GM12891 (cell line): Measurements from ENCODE around the gene MAD2L1BP.

Experiments
- POLR2A ChIP-seq: IDR thresholded peaks from 2 replicates; pipeline ENCODE4 v1.6.1; 2011; ENCODE audit warnings: low read depth, low read length, control low read depth
- POLR2AphosphoS5 ChIP-seq: IDR thresholded peaks from 2 replicates; pipeline ENCODE4 v1.6.1; 2011; ENCODE audit warnings: low read depth, low read length, control low read depth
- TAF1 ChIP-seq: IDR thresholded peaks from 2 replicates; pipeline ENCODE4 v1.6.1; 2011; ENCODE audit warnings: low read depth, low read length, control low read depth

GRCh38 chr6:43639984-43640800, 4.6 kb downstream of the MAD2L1BP start:
- no peak for TF ChIP-seq POLR2A
- no peak for TF ChIP-seq TAF1
- no peak for TF ChIP-seq POLR2AphosphoS5
